K562 (cell line): ENCODE measurements around the gene DCUN1D1. TPM values are rescaled to one million over a fixed set of nuclear protein-coding genes. Genes with fewer than 3 reads are reported as not detected.
A peak's percentile ranks its signal among the peaks of the same experiment; 100 is the strongest.

ENCODE experiments used
- CBX3 ChIP-seq, 2 experiments: IDR thresholded peaks; 1 replicate in 1 of 2; 2 replicates in 1 of 2; pipeline ENCODE4 v1.6.1; 2012; ENCODE audit warnings: inconsistent platforms in 2 of 2, low read length in 2 of 2, borderline replicate concordance in 1 of 2, control low read depth in 1 of 2
- CGGBP1 ChIP-seq: fragments of 250-450 bp; sonication (Bioruptor Pico); IDR thresholded peaks from 2 replicates; pipeline ENCODE4 v1.9.0; 2021; ENCODE audit warnings: mild to moderate bottlenecking
- CTCFL ChIP-seq: IDR thresholded peaks from 2 replicates; pipeline ENCODE4 v1.6.1; 2011; ENCODE audit warnings: borderline replicate concordance, low read depth, mild to moderate bottlenecking, moderate library complexity, low read length; ENCODE audit not compliant: insufficient read depth, poor library complexity, severe bottlenecking
- E2F4 ChIP-seq: sonication (generic); formaldehyde crosslinking; IDR thresholded peaks from 2 replicates; pipeline ENCODE4 v1.8.0; 2022; ENCODE audit warnings: mild to moderate bottlenecking, low read depth, missing genetic modification reagents
- E4F1 ChIP-seq: fragments of 250-450 bp; sonication (Bioruptor Pico); IDR thresholded peaks from 2 replicates; pipeline ENCODE4 v1.5.0; 2021; ENCODE audit warnings: mild to moderate bottlenecking, borderline replicate concordance
- MYNN ChIP-seq, 2 experiments: sonication (generic); formaldehyde crosslinking in 1 of 2; IDR thresholded peaks; 2 replicates each; pipeline versions ENCODE4 v1.5.0 to v1.6.1; 2016 to 2020; ENCODE audit warnings: antibody characterized with exemption in 1 of 2, missing genetic modification reagents in 1 of 2
- POLR2G ChIP-seq: fragments of 200-400 bp; formaldehyde crosslinking; IDR thresholded peaks from 2 replicates; pipeline ENCODE4 v1.6.1; 2017; ENCODE audit warnings: low read depth, mild to moderate bottlenecking, antibody characterized with exemption, low read length, moderate library complexity
- SAFB ChIP-seq: fragments of 200-400 bp; formaldehyde crosslinking; IDR thresholded peaks from 2 replicates; pipeline ENCODE4 v1.6.1; 2017; ENCODE audit warnings: low read depth, low read length, borderline replicate concordance
- TFAM ChIP-seq: fragments of 250-450 bp; sonication (Bioruptor Pico); conservative IDR thresholded peaks from 2 replicates; pipeline ENCODE4 v1.5.0; 2021; ENCODE audit warnings: mild to moderate bottlenecking, moderate library complexity
- TGIF2 ChIP-seq: sonication (generic); formaldehyde crosslinking; IDR thresholded peaks from 2 replicates; pipeline ENCODE4 v1.8.1; 2022; ENCODE audit warnings: mild to moderate bottlenecking, missing genetic modification reagents, moderate library complexity
- ZBTB8A ChIP-seq: fragments of 450-650 bp; IDR thresholded peaks from 2 replicates; pipeline ENCODE4 v1.6.1; 2018; ENCODE audit warnings: mild to moderate bottlenecking, moderate library complexity; ENCODE audit not compliant: partially characterized antibody
- ZNF12 ChIP-seq: sonication (generic); formaldehyde crosslinking; IDR thresholded peaks from 2 replicates; pipeline ENCODE4 v1.4.0; 2020; ENCODE audit warnings: mild to moderate bottlenecking, missing genetic modification reagents
- polyA plus RNA-seq, 8 experiments: library from polyadenylated mRNA; depleted of rRNA in 4 of 8; stranded (reverse) in 5 of 8; unstranded in 3 of 8; fragments of >200 nt; fragmentation: Nextera tagmentation in 2 of 8; fragmentation: Illumina TruSeq in 1 of 8; extraction: Ambion mirVana in 2 of 8; extraction: Trizol in 1 of 8; gene quantifications; 2 replicates each; pipeline versions ENCODE4 v1.2.1 to v1.2.3, GENCODE V29; 2011 to 2014; ENCODE audit warnings: inconsistent platforms in 1 of 8, missing spikeins in 1 of 8
- total RNA-seq, 7 experiments: library from RNA; depleted of rRNA in 6 of 7; stranded (reverse); fragments of >200 nt in 6 of 7; fragmentation: Illumina TruSeq in 2 of 7; extraction: Trizol in 2 of 7; gene quantifications; 2 replicates each; pipeline versions ENCODE4 v1.2.1 to v1.2.3, GENCODE V29; 2011 to 2021; ENCODE audit warnings: low replicate concordance in 1 of 7

DCUN1D1 gene
- total and polyA plus RNA-seq, 9 of the 15 experiments (the other 6 are each of a cell fraction or from before 2014, with no cell fraction given) = 11.4 to 46.8 (median 28.2) TPM

- TF ChIP-seq CTCFL = no peak
- no peak for TF ChIP-seq TFAM
- no peak for TF ChIP-seq E2F4 (CRISPR knock-in tag)
- no peak for TF ChIP-seq POLR2G
- TF ChIP-seq TGIF2 (CRISPR knock-in tag) = no peak
- TF ChIP-seq CGGBP1 (CRISPR knock-in tag) = 0 out of 2 replicates have a peak, but pooled peaks have one; percentile 17
- no peak for TF ChIP-seq SAFB
- TF ChIP-seq E4F1 (CRISPR knock-in tag) = no peak
- TF ChIP-seq ZBTB8A = no peak
- no peak for TF ChIP-seq ZNF12 (CRISPR knock-in tag)
- TF ChIP-seq MYNN (IDR thresholded peaks at IDR 0.05) = no peak
- TF ChIP-seq MYNN (CRISPR knock-in tag; IDR thresholded peaks at IDR 0.05) = no peak
- no peak for TF ChIP-seq CBX3 (IDR thresholded peaks at IDR 0.05; ENCODE audit: borderline replicate concordance in 1 of 2, low read length in 2 of 2)
Measured at GRCh38 chr3:182921665-182922355, 58.5 kb downstream of the DCUN1D1 start (continued).
